RKO (cell line): ENCODE results near the gene MYO1C.

Experiments
- DNase-seq: peaks from one replicate; pipeline ENCODE4 v3.0.0-alpha.2; 2016; ENCODE audit warnings: low spot score

MYO1C gene

DNA sequence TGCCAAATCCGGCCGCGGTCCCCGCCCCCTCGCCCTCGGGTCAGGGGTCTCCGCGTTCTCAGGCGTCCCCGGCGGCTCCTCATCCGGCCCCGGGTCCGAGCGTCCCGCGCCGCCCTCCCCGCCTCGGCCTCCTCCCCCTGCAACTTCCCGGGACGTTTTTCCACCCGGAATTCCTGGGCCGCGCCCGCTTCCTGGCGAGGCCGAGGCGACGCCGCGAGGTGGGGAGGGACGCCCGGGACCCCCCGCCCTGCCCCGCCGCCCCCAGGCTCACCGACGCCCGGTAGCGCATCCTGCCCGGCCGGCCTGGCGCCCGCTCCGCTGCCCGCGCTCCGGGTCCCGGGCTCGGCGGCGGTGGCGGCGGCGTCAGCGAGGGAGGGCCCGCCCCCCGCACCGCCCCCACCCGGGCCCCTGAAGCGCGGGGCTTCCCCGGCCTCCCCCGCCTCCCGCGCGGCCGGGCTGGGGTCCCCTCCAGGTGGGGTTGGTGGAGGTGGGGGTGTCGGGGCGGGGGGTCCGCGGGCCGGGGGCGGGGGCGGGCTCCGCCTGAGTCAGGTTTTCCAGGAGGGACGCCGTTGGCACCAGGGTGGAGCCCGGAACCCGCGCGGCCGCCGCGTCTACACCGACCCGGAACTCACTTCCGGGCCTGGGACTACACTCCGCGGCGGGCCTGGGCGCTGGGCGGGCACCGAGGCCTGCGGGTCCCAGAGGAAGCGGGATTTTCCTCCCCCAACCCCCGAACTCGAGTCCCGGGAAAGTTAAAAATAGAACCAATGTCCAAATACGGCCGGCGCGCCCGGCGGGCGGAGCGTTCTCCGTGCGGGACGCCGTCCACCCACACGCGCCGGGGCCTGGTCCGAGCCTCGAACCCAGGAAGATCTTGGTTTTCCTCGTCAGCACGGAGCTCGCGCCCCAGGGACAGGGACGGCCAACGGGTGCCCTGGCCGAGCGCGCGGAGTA, 6.8 kb downstream of the MYO1C start:
- DNase-seq, result peak; percentile 74

DNA sequence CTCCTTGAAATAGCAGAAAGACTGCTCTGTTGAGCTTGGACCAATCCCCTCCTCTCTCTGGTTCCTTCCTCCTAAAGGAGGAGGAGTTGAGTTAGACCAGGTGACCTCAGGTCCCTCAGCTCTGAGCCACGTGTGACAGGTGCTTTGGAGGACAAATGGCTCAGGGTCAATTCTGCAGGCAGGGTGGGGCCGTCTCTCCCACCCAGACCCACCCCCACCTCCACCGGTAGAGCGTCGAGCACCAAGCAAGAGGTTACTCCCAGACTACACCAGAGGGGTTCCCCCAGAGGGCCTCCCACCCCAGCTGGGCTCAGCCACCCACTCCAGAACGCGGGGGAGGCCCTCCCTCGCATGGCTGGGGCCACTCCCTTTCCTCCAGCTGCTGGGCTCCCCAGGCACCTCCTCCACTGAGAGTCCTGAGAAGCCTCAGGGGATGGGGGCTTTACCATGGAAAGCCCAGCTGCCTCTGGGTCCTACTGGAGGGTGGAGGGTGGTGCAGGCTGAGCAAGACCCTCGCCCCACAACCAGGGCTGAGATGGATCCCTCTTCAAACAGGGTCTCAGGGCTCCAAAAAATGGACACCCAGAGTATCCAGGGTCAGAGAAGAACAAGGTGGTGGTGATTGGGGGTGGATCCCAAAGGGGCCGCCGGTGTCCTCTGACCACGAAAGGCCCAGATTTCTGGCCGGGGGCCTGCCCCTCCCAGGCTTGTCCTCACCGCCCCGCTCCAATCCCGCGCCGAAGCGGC, 7.6 kb downstream of the MYO1C start:
- peak; percentile 44 for DNase-seq

DNA sequence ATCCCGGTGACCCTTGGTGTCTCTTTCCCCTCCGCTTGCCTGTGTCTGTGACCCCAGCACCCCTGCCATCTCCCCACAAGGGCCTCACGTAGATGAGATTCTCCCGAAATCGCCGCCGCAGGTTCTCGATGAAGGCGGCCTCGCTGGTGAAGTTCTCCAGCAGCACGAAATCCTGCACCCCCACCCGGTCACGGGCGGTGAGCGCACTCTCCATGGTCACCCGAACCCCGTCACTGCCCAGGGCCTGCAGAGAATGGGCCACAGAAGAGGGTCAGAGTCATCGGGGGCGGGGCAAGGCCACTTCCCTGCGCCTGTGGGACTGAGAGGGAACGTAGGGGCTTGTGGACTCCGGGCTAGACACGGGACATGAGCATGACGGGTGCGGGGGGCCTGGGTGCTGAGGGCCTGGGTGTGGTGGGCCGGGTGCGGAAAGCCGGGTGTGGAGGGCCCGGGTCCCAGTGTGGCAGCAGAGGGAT, 8.4 kb downstream of the MYO1C start:
- no peak for DNase-seq

DNA sequence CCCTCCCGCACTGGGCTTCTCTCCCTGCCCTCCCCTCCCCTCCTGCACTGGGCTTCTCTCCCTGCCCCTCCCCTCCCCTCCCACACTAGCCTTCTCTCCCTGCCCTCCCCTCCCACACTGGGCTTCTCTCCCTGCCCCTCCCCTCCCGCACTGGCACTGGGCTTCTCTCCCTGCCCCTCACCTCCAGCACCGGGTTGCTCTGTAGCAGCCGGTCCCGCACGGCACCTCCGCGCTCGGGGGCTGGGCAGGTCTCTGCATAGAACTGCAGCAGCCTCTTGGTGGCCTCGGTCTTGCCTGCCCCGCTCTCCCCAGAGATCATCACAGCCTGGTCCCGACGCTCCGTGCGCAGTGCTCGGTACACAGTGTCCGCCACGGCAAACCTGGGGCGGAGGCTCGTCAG, 9.8 kb downstream of the MYO1C start:
- no peak for DNase-seq

DNA sequence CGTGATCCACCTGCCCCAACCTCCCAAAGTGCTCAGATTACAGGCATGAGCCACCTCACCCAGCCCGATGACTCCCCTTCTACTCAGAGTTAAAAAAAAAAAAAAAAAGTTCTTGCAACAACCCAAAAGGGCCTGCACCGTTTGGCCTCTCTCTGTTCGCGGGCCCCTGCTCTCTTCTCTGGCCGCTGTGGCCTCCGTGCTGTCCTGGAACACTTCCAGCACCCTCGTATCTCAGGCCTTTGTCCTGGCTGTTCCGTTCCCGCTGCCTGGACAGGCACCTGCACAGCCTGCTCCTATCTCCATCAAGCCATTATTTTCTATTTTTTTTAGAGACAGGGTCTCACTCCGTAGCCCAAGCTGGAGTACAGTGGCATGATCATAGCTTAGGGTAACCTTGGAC, 10.8 kb downstream of the MYO1C start:
- peak; percentile 42 for DNase-seq

DNA sequence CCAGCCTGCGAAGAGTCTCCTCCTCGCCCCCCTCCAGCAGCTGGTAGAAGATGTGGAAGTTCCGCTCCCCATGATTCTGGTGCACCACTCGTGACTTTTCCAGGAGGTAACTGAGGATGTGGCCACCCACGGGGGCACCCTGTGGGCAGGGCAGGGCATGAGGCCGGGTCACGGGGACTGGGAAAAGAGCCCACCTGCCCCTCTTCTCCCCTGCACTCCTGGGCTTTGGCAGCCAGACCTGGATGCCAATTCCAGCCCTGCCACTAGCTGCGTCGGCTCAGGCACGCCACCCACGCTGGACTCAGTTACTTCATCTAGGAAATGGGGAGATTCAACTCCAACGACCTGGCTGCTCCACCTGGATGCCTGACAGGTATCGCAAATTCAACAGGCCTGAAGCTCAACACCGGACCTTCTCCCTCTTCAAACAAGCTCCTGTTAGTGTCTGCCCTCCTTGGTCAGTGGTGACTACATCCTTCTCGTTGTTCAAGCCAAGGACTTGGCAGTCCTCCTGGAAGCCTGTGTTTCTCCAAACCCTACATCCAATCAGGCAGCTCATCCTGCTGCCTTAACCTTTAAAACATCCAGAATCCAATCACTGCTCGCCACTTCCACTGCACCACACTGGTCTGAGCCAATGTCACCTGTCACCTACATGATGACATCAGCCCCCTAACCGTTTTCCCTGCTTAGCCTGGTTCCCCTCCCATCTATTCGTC, 11.6 kb downstream of the MYO1C start:
- DNase-seq, result no peak

DNA sequence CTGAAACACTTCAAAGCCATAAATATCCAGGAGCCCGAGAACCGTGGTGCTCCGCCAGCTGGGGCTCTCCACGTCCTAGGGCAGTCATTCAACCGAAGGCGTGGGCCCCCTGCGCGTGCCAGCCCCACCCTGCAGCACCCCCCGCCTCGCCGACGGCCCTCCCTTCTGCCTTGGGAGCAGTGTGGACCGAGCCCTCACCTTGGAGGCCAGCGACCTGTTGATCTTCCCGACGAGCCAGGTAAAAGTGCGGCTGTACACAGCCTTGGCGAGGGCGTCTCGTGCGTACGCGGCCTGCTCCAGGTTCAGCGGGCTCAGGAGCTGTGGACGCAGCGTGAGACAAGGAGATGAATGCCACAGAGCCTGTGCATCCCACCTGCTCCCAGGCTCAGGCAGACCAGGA, 14.1 kb downstream of the MYO1C start:
- no peak for DNase-seq

DNA sequence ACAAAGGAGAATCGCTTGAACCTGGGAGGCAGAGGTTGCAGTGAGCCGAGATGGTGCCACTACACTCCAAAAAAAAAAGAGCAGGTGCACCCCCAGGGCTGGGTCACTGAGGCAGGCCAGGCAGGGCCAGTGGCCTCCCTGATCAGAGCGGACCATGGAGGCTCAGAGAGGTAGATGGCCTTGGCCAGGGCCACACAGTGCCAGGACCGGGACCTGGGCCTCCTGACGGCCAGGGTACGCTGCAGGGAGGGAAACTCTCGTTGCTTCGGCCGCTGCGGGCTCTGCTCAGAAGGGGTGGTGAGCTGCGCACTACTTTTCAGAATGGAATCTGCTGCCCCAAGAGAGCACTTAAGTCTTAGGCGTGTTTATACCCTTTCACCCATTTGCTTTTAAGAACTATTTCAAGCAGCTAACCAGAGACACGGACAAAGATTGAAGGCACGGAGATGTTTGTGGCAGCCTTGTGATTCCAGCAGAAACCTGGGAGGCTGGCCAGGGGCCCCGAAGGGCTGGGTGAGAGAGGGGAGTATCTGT, 17.1 kb downstream of the MYO1C start:
- no peak for DNase-seq

DNA sequence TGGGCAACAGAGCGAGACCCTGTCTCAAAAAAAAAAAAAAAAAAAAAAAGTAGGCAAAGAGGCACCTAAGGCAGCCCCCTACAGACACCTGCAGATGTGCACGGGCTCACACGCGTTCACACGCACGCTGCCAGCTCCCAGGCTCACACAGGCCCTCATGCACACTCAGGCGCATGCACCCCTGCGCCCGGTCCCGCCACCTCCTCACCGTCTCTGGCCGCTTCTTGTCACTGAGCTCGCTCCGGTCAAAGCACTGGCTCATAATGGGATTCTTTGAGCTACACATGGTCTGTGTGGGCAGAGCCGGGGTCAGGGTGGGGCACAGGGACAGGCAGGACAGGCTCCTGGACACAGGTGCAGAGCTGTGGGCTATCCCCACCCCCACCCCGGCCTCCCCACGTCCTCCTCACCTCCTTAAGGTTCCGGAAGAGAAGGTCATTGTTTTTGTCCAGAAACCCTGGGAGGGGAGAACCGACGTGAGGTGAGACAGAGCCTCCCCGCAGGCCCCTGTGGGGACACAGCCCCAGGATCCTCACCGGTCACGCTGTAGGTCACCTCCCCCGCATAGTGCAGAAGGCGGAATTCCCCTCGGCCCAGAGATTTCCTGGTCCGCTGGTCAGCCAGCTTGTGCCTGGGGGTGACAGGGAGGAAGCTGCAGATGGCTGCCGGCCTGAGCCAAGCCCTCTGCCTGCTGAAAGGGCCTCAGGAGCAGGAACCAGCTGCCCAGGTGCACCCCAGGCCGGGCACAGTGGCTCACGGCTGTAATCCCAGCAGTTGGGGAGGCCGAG, 17.9 kb downstream of the MYO1C start:
- no peak for DNase-seq

DNA sequence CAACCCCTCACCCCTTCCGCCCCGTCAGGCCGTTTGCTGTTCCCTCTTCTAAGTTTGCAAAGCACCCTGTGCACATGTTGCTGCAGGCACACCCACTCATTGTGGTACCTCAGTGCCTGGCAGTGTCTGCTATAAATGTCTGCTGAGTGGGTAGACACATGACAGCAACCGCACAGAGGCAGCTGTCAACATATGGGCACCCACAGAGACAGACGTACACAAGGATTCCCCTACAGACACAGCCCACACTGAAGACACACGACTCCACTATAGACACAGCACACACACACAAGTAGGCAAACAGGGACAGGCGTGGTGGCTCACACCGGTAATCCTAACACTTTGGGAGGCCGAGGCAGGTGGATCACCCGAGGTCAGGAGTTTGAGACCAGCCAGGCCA, 18.6 kb downstream of the MYO1C start:
- no peak for DNase-seq

DNA sequence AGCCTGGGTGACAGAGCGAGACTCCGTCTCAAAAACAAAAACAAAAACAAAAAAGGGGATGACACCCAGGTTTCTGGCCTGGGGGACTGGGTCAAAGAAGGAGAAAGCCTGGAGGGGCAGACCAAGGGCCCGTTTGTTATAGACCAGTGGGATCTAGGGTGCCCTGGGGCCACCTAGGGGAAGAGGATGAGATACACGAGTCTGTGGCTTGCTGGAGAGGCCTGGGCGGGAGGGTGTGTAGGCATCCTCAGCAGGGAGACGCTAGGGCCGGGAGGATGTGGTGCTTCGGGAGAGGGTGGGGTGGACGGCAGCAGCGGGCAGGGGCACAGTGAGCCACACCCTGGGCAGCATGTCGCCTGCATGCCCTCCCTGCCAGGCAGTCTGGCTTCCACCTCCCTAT, 19.3 kb downstream of the MYO1C start:
- DNase-seq, result no peak

DNA sequence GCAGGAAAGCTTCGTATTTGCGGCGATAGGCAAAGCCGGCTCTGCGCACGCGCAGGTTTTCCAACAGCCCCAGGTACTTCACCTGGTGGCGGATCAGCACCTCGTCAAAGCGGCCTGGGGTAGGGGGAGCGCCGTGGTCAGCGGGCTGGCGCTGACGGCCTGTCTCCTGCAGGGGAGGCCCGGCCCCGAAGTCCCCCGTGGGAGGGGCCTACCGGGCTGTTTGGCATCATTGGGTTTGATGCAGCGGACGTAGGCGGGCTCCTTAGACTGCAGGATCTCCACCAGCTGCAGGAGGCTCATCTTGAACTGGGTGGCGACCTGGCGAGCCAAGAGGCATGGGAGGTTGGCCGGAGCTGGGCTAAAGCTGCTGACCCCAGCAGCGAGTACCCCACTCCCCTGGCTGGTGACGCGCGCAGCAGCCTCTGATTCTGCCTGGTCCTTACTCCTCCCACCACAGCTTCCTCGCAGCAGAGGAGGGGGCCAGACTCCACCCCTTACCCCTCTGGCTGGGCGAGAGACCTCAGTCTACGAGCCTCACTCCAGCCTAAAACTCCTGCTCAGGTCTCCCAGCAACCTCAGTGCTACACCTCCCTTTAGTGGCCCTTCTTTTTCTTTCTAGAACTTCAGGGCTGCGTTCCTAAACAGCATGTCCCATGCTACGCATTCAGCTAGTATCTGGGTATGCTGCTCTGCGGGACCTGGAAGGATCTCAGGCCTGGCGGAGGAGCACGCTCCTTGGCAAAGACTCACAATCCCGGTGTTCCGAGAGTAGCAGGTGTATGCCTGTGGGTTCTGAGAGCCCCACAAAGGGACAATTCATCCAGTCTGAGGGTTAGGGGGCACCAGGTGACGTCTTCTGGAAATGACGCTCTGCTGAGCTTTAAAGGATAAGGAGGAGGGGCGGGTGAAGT, 20.3 kb downstream of the MYO1C start:
- no peak for DNase-seq

DNA sequence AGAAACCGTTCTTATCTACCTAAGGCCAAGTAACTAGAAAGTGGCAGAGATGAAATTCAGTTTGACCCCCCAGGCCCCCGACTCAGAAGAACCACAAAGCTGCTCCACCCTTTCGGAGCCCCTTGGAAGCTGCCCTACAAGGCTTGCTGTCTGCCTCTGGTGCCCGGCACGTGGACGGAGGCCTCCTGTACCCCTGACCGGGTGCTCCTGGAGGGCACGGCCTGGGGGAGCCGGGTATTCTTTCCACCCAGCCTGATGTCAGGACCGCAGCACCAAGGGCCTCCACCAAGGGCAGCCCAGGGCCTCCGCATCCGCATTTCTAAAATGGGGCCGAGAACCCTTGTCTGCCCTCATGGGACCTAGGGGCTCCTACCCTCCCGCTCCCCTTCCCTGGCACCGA, 21.0 kb downstream of the MYO1C start:
- no peak for DNase-seq

DNA sequence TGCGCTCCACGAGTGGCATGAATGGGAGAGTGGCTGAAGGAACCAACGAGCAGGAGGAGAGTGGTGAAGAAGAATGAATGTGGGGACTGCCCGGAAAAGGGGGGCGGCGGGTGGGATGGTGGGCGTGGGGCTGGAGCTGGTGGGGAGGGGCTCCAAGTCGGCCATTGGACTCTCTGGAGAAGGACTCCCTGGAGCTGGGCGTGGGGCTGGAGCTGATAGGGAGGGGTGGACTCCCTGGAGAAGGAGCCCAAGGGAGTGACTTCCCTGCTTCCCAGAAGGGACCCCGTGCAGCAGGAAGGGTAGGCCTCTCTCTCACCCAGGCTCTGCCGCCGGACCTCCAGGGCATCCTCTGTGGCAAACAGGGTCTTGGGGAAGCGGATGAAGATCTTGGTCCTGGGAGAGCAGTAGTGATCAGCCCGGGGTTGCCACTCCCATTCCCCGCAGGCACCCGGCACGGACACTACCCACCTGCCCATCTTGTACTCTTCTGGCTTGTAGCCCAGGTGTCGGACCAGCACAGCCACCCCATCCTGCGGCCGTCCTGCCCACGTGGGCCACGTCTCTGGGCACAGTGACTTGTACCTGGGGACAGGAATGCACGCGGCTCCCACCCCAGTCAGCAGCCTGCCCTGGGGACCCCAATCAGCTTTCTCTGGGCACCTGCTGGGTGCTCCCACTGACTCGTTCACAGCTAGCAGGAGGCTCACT, 21.6 kb downstream of the MYO1C start:
- DNase-seq, result no peak

DNA sequence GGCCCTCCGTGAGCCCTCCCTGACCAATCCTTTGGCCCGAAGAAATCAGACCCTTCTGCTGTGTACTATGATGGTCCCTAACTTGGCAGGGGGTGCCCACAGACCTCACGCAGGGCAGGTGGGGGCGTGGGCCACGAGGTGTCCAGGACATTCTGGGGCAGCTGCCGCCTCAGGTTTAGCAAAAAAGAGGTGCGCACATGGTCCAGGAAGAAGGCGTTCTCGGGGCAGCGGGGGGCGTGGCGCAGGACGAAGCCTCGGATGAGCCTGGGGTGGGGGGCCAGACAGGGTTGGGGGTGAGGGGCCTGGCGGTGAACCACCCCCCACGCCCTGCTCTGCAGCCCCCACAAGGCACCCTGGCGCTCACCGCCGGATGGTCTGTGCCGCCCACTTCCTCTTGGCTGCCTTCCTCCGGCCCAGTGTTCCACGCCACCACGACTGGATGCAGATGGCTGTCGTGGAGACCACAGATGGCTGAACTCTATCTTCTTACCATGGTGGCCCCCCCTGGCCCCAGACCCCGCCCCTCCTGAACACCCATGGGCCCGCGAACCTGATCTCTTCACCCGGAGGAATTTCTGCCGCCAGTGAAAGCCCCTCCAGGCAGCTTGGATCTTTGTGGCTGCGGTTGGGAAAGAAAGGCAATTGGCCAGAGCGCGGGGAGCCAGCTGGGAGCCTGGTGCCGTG, 22.3 kb downstream of the MYO1C start:
- no peak for DNase-seq

DNA sequence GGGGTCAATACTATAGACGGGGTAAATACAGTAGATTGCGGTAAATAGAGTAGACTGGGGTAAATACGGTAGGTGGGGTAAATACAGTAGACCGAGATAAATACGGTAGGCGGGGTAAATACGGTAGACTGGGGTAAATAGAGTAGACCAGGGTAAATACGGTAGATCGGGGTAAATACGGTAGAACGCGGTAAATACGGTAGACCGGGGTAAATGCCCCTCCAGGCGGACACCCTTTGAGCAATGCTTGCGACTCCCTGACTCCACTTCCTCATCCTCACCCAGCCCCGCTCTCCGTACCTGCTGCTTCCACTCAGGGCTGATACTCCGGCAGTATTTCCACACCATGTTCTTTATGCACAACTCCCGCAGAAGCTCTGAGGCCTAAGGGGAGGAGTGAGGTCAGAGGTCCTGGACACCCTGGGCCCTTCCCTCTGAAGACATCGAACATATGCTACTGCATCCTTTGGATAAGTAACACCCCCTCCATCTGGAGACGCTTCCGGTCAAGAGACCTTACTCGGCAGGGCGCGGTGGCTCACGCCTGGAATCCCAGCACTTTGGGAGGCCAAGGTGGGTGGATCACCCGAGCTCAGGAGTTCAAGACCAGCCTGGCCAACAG, 23.1 kb downstream of the MYO1C start:
- DNase-seq, result no peak

DNA sequence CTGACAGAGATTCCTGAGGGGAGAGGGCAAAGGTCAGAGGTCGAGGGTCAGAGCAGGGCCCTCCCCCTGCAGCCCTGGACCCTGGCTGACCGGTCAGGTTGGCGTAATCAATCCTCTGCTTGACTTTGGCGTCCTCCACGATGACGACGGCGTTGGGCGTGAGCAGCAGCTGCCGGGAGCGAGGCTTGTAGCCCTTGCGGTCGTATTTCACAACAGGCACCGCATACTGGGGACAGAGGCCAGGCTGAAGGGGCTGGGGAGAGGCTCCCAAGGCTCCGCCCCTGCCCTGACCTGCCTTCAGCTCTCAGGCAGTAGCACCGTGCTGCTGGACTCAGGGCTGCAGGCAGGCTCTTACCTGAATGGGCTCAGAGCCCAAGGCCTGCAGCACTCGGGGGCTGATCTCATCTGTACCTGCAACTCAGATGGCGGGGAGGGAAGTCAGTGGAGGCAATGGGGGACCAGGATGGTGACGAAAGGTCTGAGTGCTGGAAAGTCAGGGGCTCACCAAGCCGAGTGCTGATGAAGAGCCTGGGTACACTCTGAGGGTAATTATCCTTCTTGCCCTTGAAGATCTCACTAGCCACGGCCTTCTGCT, 24.5 kb downstream of the MYO1C start:
- no peak for DNase-seq

DNA sequence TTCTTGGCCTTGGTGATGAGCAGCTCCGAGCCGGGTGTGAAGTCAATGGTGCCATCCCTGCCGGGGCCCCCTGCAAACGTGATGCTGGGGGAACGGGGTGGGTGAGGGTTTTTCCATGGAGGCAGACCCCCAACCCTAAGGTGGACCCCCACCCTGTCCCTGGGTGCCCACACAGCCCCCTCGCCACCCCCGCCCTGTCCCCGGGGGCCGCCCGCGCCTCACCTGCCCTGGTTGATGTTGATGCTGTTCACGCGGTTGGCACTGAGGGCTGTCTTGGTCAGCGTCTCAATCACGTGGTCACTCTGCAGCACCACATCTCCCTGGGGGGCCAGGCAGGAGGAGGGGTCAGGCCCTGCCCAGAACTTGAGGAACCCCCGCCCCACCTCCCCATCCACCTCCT, 25.2 kb downstream of the MYO1C start:
- no peak for DNase-seq
